LNCaP clone FGC (cell line): Measurements from ENCODE around the gene CERS2.

Experiments
- DNase-seq: peaks from one replicate; pipeline ENCODE4 v3.0.0-alpha.2; 2011; ENCODE audit warnings: low read depth
- H3K4me3 ChIP-seq: 2 replicates; pipeline ENCODE4 v1.5.1; 2011; ENCODE audit warnings: mild to moderate bottlenecking, low read depth, low read length, control low read depth
- CTCF ChIP-seq: IDR thresholded peaks from 2 replicates; pipeline ENCODE4 v1.5.1; 2012; ENCODE audit warnings: mild to moderate bottlenecking; ENCODE audit not compliant: control insufficient read depth, insufficient read depth; ENCODE audit errors: extremely low read depth

Gene CERS2

GRCh38 chr1:150976401-150976821, 1.8 kb upstream of the CERS2 start:
- TF ChIP-seq CTCF = no peak
- DNase-seq = no peak
- H3K4me3 ChIP-seq = no peak overlapping the region

- DNase-seq = no peak
Measured at GRCh38 chr1:150973836-150974579, 627 bp downstream of the CERS2 start.

GRCh38 chr1:150973258-150973835, 1.3 kb downstream of the CERS2 start:
- no peak for DNase-seq
- TF ChIP-seq CTCF = no peak
- H3K4me3 ChIP-seq = peak overlapping the region; percentile 84

More at GRCh38 chr1:150973836-150974579, 627 bp downstream of the CERS2 start:
- no peak for TF ChIP-seq CTCF
- peak overlapping the region; percentile 84 for H3K4me3 ChIP-seq

GRCh38 chr1:150972417-150972940, 2.2 kb downstream of the CERS2 start:
- no peak for TF ChIP-seq CTCF
- DNase-seq = no peak
- peak overlapping the region; percentile 84 for H3K4me3 ChIP-seq

GRCh38 chr1:150971583-150972416, 2.8 kb downstream of the CERS2 start:
- no peak for DNase-seq
- peak overlapping the region; percentile 84 for H3K4me3 ChIP-seq
- no peak for TF ChIP-seq CTCF

- no peak for TF ChIP-seq CTCF
- no peak for DNase-seq
- peak overlapping the region; percentile 84 for H3K4me3 ChIP-seq
Measured at GRCh38 chr1:150970808-150971582, 3.6 kb downstream of the CERS2 start.
